Anterior cingulate cortex (tissue), 58 donors: ENCODE results near the gene SESTD1.

Source experiments
- DNase-seq, 58 donors: peaks; one replicate each; lab custom pipeline; 2025; lab: John Stamatoyannopoulos, UW

The SESTD1 gene

GRCh38 chr2:179195141-179195540 lies 69.5 kb downstream of the SESTD1 start:
- DNase-seq: no peak

DNA sequence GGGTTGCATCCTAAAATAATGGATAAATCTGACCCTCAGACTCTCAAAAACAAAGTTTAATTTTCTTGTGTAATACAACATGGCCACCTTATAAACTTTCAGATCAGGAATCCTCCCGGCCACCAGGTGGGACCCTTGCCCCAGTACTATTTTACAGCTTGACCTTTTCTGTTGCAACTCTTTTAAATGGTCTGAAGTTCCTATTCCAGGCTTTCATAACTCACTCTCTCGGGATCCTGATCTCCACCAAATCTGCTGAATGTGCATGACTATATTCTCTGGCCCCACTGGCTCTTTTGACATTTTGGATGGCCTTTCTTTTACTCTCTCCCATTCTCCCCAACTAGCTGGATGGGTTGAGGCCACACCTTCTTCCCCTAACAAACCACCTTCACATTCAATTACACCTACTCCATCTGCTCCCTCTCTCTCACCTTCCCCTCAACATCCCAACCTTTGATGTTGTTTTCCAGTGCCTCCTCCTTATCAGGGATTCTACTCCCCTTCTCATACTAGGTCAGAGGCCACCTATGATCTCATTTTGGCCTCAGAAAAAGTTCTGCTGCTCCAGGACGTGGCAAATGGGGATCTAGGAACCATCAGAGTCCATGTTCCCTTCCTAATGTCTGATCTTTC lies 70.8 kb downstream of the SESTD1 start:
- no peak for DNase-seq

- DNase-seq: no peak
Measured at GRCh38 chr2:179191110-179191509, 73.5 kb downstream of the SESTD1 start.

GRCh38 chr2:179186126-179186525 lies 78.5 kb downstream of the SESTD1 start:
- DNase-seq: no peak

DNA sequence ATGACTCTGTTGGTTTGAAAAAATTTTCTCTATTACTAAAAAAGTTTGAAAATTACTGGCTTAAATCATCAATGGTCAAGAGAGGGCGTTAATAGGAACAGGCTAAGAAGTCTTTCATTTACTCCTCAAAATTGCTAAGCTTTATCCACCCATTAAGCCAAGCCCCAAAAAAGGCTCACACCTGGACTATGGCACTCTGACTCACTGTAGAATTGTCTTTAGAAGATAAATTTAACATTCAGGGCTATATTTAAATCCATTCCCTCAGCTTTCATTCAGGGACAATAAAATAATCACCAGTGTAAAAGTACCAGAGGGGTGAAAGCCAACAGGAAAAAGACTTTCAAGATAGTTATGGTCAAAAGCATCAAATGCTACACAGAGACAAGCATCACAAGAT lies 80.0 kb downstream of the SESTD1 start:
- no peak for DNase-seq

DNA sequence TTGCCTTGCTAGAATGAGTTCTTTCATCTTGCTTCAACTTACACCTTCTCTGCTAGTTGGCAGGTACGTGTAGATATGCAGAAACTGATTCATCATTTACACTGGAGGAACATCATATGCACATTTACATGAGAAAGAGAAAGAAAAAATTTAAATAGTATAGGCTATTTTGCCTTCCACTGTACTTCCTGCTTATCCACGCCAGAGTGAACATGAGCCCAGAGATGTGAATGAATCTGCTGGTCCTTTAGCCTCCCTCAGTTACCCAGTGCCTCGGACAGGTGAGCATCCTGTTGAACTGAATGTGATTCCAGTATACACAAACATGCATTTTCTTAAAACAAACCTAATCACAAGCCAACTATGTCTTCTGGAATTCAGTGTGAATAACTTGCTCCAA lies 83.6 kb downstream of the SESTD1 start:
- no peak for DNase-seq

- no peak for DNase-seq
Measured at GRCh38 chr2:179180242-179180641, 84.4 kb downstream of the SESTD1 start.

- no peak for DNase-seq
Measured at GRCh38 chr2:179179719-179180118, 84.9 kb downstream of the SESTD1 start.

GRCh38 chr2:179177694-179178093 lies 86.9 kb downstream of the SESTD1 start:
- DNase-seq: no peak

DNA sequence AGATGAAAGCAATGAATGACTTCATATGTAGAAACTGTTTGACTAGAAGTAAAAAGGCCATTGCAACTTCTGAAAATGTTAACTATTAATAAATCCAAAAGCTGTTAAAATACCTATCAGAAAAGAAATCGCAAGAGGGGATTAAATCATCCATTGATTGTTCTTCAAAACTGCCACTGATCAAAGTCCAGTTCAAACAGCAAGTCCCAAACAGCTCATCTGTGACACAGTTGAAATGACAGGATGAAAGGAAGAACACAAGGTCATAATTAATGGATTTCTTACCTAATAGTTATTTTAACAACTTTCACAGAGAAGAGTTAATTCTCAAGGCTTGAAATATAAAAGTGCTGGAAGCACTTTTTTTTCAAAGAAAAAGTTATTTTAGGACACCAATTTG lies 90.4 kb downstream of the SESTD1 start:
- DNase-seq: no peak

GRCh38 chr2:179172894-179173293 lies 91.7 kb downstream of the SESTD1 start:
- no peak for DNase-seq

- no peak for DNase-seq
Measured at GRCh38 chr2:179171371-179171770, 93.3 kb downstream of the SESTD1 start.

- DNase-seq: no peak
Measured at GRCh38 chr2:179170901-179171300, 93.7 kb downstream of the SESTD1 start.

- no peak for DNase-seq
Measured at GRCh38 chr2:179165356-179166000, 99.2 kb downstream of the SESTD1 start.

DNA sequence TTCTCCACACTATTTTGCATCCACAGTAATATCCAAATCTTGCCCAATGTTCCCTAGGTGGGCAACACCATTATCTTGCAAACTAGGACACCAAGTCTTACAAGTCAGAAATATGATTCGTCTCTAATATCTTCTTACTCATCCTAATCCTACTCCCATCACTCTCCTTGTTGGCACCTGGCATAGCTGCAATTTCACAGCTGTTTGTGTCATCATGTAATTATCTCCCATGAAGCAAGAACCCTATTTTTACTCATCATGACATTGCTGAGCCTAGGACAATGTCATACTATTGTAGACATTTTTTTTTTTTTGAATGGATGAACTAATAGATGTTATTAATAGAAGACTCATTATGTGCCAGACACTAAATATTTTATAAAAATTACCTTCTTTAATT lies 123.4 kb downstream of the SESTD1 start:
- no peak for DNase-seq

DNA sequence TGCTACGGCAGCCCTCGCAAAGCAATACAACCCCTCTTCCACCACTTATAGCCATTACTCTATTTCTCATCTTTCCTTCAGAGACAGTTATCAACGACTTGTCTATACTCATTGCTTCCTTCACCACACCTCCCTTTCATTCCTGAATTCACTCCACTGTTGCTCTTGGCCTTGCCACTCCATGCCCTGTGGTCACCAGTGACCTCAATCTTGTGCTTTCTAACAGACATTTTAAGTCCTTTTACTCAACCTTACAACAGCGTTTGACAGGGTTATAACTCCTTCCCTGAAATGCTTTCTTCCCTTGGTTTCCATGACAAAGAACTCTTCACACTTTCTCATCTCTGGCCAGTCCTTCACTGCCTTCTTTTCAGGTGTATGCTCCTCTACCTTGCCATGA lies 124.1 kb downstream of the SESTD1 start:
- DNase-seq: no peak

DNA sequence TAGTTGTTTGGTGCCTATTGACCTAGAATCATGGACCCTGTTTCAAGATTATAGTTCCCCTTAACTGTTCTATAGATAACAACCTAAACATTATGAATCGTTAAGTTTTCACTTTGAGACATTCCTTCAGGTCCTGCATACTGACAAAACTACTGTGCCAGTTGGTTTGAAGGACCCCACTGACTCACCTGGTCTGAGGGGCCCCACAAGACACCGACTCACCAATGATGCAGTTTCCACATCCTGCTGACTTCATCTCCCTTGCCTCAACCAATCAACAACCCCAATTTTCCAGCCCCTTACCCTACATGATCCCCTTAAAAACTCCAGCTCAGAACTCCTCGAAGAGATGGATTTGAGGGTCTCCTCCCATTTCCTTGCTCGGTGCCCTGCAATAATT lies 125.1 kb downstream of the SESTD1 start:
- no peak for DNase-seq

GRCh38 chr2:179137200-179137759 lies 127.4 kb downstream of the SESTD1 start:
- DNase-seq: no peak

DNA sequence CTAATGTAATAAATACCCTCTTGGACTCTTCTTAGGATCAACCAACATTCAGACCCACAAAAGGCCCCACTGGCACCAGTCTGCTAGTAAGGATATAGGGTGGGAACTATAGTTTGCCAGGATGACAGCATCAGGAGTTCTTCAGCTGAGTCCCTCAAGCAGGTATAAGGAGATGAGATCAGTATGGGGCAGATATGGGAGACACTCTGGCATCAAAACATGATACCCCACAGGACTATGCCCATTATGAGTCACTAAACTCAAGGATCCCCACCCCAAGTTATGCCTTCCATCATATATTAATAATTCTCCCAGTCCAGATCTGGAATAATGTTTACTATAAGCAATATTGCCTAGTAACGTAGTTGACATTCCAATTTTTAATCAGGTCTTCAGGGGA lies 131.6 kb downstream of the SESTD1 start:
- DNase-seq: no peak

GRCh38 chr2:179132076-179132475 lies 132.6 kb downstream of the SESTD1 start:
- DNase-seq: no peak

GRCh38 chr2:179130560-179130959 lies 134.1 kb downstream of the SESTD1 start:
- no peak for DNase-seq

DNA sequence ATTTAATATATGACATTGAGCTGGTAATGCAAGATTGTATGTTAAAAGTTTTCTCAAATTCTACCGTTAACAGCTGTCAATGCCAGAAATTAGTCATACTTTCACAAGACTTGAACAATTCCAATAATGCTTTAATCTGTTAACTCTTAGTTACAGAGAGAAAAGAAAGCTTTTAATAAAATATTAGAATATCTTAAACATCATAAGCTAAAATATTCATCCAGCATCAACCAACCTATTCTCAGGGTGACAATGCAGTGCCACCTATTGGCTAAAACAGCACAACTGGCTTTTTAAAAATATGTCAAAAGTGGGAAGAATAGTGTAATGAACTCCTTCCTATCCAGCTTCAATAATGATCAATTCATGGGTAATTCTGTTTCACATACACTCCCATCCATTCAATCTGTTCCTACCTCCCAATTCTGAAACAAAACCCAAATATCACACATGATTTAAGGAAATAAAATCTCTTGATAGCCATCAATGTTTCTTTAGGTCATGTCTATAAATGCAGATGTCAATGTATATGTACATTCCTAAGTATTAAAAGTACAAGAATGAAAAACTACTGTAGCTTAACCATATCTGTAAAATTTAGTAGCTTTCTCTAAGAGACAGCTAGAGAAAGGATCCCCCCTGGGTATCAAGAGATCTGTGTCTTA lies 134.9 kb downstream of the SESTD1 start:
- DNase-seq: no peak
